SU-DHL-6 (cell line): ENCODE data around the gene APC2.

Experiments
- EZH2phosphoT487 ChIP-seq: fragments of 200-600 bp; sonication (generic), shearing (Covaris generic); conservative IDR thresholded peaks from 2 replicates; pipeline ENCODE4 v1.6.1; 2018; ENCODE audit warnings: mild to moderate bottlenecking, antibody characterized with exemption, low read length, moderate library complexity, mixed read lengths
- TF ChIP-seq, protein P1 (sequence below): fragments of 200-600 bp; sonication (generic); IDR thresholded peaks from one replicate; pipeline ENCODE4 v1.5.1; 2017; ENCODE audit warnings: antibody characterized with exemption, mild to moderate bottlenecking, low read length, moderate library complexity; ENCODE audit not compliant: insufficient read depth, poor library complexity, severe bottlenecking

DNA sequence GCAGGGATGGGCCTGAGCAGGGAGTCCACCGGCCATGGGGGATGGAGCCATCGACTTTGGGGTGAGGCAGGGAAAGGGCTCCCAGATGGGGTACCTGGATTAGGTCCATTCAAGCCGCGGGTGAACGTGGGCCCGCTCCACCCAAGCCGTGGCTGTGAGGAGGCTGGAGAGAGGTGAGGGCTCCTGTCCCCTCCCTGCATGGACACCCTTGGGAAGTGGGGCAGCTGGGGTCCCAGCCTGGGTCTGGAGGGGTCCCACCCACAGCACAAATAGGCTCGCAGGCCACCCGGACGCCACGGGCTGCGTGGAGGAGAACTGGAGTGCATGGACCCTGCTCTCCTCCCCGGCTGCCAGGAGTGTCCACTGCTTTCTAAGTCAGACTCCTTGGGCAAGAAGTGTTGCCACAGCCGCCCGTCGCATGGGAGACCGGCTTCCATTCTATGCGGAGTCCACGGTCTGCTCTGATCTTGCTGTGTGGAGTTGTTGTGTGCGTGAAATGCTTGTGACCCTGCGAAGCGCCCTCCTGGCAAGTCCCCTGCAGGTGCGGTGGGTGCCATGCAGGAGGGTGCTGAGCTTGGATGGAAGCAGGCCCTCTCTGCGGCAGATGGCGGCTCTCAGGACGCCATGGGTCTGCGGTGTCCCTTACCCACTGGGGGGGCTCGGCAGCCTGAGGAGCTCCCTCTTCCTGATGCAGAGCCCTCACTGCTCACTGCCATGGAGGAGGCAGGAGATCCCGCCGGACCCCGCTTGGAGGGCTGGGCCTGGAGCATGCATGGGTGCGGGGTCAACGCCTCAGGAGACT is 40.5 kb upstream of the APC2 start:
- TF ChIP-seq, protein P1, sequence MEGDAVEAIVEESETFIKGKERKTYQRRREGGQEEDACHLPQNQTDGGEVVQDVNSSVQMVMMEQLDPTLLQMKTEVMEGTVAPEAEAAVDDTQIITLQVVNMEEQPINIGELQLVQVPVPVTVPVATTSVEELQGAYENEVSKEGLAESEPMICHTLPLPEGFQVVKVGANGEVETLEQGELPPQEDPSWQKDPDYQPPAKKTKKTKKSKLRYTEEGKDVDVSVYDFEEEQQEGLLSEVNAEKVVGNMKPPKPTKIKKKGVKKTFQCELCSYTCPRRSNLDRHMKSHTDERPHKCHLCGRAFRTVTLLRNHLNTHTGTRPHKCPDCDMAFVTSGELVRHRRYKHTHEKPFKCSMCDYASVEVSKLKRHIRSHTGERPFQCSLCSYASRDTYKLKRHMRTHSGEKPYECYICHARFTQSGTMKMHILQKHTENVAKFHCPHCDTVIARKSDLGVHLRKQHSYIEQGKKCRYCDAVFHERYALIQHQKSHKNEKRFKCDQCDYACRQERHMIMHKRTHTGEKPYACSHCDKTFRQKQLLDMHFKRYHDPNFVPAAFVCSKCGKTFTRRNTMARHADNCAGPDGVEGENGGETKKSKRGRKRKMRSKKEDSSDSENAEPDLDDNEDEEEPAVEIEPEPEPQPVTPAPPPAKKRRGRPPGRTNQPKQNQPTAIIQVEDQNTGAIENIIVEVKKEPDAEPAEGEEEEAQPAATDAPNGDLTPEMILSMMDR, result no peak
- no peak for TF ChIP-seq EZH2phosphoT487
